Thymus (tissue), 11 donors: ENCODE measurements around the gene AGK. TPM values are rescaled to one million over a fixed set of nuclear protein-coding genes. Genes with fewer than 3 reads are reported as not detected.

Experiments
- DNase-seq, 9 donors: peaks; one replicate each; pipeline ENCODE4 v3.0.0-alpha.2; 2013; ENCODE audit warnings: low spot score in 9 of 9, low read depth in 6 of 9, missing footprints in 1 of 9
- H3K27ac ChIP-seq, 2 donors: one replicate each; pipeline ENCODE4 v1.5.1; 2013; ENCODE audit warnings: control low read depth in 1 of 2, low read depth in 1 of 2, low read length in 1 of 2, mild to moderate bottlenecking in 1 of 2, moderate library complexity in 1 of 2
- H3K27me3 ChIP-seq, 2 donors: one replicate each; pipeline ENCODE4 v1.5.1; 2013; ENCODE audit warnings: low read length in 1 of 2; ENCODE audit not compliant: control insufficient read depth in 2 of 2, insufficient read depth in 1 of 2
- H3K36me3 ChIP-seq, 2 donors: one replicate each; pipeline ENCODE4 v1.5.1; 2013; ENCODE audit warnings: low read length in 1 of 2, mild to moderate bottlenecking in 1 of 2, moderate library complexity in 1 of 2; ENCODE audit not compliant: control insufficient read depth in 2 of 2, insufficient read depth in 2 of 2
- H3K4me1 ChIP-seq, 2 donors: one replicate each; pipeline ENCODE4 v1.5.1; 2013; ENCODE audit warnings: low read length in 2 of 2; ENCODE audit not compliant: control insufficient read depth in 2 of 2, insufficient read depth in 2 of 2
- H3K4me3 ChIP-seq, 2 donors: one replicate each; pipeline ENCODE4 v1.5.1; 2013; ENCODE audit warnings: low read length in 2 of 2, control low read depth in 1 of 2, mild to moderate bottlenecking in 1 of 2
- H3K9me3 ChIP-seq, 2 donors: one replicate each; pipeline ENCODE4 v1.5.1; 2013; ENCODE audit warnings: low read length in 1 of 2, mild to moderate bottlenecking in 1 of 2; ENCODE audit not compliant: control insufficient read depth in 2 of 2, insufficient read depth in 1 of 2
- WGBS: extraction: QIAGEN DNeasy Blood & Tissue Kit; methylation state at CpG from one replicate; pipeline ENCODE4 v1.1.7; 2013; 5-methylcytosine and 5-hydroxymethylcytosine counted together
- polyA plus RNA-seq: library from polyadenylated mRNA; stranded (reverse); fragments of 200-250 nt; gene quantifications from one replicate; pipeline ENCODE4 v1.2.3, GENCODE V29; 2013
- total RNA-seq: library from RNA; stranded (reverse); fragments of 120-200 nt; gene quantifications from one replicate; pipeline ENCODE4 v1.2.4, GENCODE V29; 2013
- donor health status: healthy.

Gene AGK
- total and polyA plus RNA-seq, 2 donors: 17.5 to 25.6 TPM

DNA sequence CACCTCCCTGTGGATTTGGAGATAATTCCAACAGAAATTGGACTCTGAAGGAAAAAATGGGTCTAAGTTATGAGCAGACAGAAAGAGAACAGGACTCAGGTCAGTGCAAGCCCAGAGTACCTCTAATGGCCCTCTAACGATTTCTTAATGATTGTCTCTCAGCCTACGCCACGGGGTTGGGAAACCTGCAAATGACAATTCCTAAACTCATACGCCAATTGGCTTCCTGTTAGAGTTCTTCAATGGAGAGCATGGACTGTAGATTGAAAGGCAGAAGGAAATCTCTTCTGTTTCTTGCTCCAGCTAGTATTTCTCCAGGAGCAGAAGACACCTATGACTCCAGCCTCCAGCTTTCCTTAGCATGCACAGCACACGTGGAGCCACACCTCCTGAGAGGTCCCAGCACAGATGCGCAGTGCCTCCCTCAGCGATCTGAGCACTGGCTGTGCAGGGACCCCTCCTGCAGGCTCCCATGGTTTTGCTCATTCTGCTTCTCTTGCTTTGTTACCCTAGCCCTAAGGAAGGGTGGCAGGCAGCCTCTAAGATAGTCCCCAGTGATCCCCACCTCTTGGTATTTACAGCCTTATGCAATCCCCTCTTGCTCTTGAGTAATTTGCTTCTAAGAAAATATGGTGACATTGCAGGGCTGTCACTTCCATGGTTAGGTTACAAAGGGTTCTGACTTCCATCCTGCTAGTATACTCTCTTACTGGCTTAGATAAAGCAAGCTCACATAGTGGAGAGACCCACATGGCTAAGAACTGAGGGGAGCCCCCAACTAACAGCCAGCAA lies 120.7 kb downstream of the AGK start:
- no peak for DNase-seq
- no peaks in the 10 kb centered on the region for H3K4me1 ChIP-seq
- no peak overlapping the region for H3K27ac ChIP-seq
- peaks cover 8 to 9% of the 10 kb centered on the region in 2 donors for H3K36me3 ChIP-seq
- H3K27me3 ChIP-seq: no peaks in the 10 kb centered on the region
- H3K9me3 ChIP-seq: no peaks in the 10 kb centered on the region
- WGBS: 99% methylated on average over 7 of the region's 7 CpGs
- no peak overlapping the region for H3K4me3 ChIP-seq

- WGBS: 99% methylated on average over 3 of the region's 3 CpGs
- Histone ChIP-seq H3K4me3 (no peak overlapping the region), H3K9me3 (no peaks in the 10 kb centered on the region), H3K27me3 (no peaks in the 10 kb centered on the region), H3K36me3 (peaks cover 8 to 9% of the 10 kb centered on the region in 2 donors), H3K27ac (no peak overlapping the region), H3K4me1 (no peaks in the 10 kb centered on the region)
- DNase-seq: no peak
Observed at GRCh38 chr7:141673346-141673745, 122.1 kb downstream of the AGK start.

- H3K36me3 ChIP-seq: peaks cover 8 to 9% of the 10 kb centered on the region in 2 donors
- no peaks in the 10 kb centered on the region for H3K4me1 ChIP-seq
- no peaks in the 10 kb centered on the region for H3K27me3 ChIP-seq
- H3K4me3 ChIP-seq: no peak overlapping the region
- 98% methylated on average over 5 of the region's 5 CpGs for WGBS
- no peak for DNase-seq
- H3K27ac ChIP-seq: no peak overlapping the region
- no peaks in the 10 kb centered on the region for H3K9me3 ChIP-seq
Observed at GRCh38 chr7:141674171-141674671, 123.0 kb downstream of the AGK start.

GRCh38 chr7:141674702-141675101 lies 123.5 kb downstream of the AGK start:
- H3K4me1 ChIP-seq: no peaks in the 10 kb centered on the region
- 91% methylated on average over 4 of the region's 4 CpGs for WGBS
- peaks cover 8 to 9% of the 10 kb centered on the region in 2 donors for H3K36me3 ChIP-seq
- no peak for DNase-seq
- no peak overlapping the region for H3K4me3 ChIP-seq
- no peaks in the 10 kb centered on the region for H3K9me3 ChIP-seq
- H3K27me3 ChIP-seq: no peaks in the 10 kb centered on the region
- no peak overlapping the region for H3K27ac ChIP-seq

DNA sequence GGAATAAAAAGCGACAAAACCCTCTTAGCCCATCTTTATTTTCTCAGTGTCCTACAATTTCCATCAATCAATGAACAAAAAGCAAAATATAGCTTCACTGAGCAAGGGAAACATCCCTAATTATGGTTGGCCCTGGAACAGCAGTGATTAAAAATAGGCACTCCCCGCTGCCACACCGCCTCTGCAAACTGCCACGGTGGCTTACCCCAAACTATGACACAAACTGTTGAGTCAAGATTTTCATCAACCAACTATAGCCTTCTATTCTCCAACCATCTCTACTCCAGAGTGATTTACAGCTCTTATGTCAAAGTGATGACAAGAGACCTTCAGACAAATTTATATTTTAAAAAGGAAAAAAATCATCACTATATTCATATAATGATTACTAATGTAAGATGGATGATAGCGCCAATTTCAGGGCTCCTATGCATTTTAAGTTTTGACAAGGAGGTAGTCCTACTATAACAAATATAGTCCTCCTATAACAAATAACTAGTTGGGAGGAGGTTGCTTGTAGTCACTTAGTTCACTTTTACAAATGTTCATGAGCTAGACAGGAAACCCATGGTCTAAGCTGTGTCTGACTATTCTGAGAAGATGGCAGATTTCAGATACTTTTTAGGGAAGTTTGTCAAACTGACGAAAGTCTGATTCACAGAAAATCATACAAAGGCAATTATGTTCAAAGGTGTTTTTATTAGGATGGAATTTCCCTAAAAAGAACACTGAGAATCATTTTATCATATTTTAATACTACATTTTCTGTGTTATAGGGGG lies 124.4 kb downstream of the AGK start:
- no peak for DNase-seq
- Histone ChIP-seq H3K4me3 (no peak overlapping the region), H3K9me3 (no peaks in the 10 kb centered on the region), H3K36me3 (peaks cover 8 to 9% of the 10 kb centered on the region in 2 donors), H3K4me1 (no peaks in the 10 kb centered on the region), H3K27me3 (no peaks in the 10 kb centered on the region), H3K27ac (no peak overlapping the region)
- WGBS: 81% methylated on average over 6 of the region's 6 CpGs

DNA sequence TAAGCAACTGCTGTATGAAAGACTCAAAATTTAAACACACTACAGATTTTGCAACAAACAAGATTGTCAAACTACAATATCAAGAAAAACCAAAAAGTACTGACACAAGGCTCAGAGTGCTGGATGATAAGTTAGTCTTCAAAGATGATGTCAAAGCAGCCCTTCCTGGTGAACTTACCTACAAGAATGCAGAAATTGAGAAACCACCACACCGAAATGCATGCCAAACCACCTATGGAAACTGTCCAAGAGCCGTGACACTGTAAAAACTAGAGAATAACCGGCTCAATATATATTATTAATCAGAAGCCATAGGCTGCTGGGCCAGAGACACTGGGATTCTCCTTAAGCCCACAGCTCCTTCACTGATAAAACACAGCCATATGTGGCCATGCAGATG lies 125.4 kb downstream of the AGK start:
- H3K36me3 ChIP-seq: peaks cover 8 to 9% of the 10 kb centered on the region in 2 donors
- DNase-seq: no peak
- H3K4me1 ChIP-seq: no peaks in the 10 kb centered on the region
- no peak overlapping the region for H3K4me3 ChIP-seq
- no peak overlapping the region for H3K27ac ChIP-seq
- H3K9me3 ChIP-seq: no peaks in the 10 kb centered on the region
- 50% methylated on average over 3 of the region's 3 CpGs for WGBS
- no peaks in the 10 kb centered on the region for H3K27me3 ChIP-seq

DNA sequence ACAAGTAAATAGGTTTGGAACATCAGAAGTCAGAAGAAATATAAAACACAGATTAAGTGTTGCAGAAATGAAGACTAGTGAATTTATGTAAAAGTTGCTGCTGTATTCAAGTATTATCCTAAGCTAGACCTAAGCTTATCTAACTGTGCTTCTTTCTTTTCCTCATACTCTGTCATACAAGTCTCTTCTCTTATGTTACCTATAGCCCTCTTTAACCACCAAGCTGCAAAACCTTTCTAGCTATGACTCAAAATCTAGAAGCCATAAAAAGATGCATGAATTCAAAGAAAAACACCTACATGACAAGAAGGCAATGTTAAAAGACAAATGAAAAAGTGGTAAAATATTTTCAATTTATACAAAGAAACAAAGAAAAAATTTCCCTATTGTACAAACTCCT lies 127.8 kb downstream of the AGK start:
- Histone ChIP-seq H3K36me3 (peaks cover 0 to 7% of the 10 kb centered on the region in 2 donors), H3K9me3 (no peaks in the 10 kb centered on the region), H3K4me1 (no peaks in the 10 kb centered on the region), H3K27me3 (no peaks in the 10 kb centered on the region), H3K4me3 (no peak overlapping the region), H3K27ac (no peak overlapping the region)
- no peak for DNase-seq

DNA sequence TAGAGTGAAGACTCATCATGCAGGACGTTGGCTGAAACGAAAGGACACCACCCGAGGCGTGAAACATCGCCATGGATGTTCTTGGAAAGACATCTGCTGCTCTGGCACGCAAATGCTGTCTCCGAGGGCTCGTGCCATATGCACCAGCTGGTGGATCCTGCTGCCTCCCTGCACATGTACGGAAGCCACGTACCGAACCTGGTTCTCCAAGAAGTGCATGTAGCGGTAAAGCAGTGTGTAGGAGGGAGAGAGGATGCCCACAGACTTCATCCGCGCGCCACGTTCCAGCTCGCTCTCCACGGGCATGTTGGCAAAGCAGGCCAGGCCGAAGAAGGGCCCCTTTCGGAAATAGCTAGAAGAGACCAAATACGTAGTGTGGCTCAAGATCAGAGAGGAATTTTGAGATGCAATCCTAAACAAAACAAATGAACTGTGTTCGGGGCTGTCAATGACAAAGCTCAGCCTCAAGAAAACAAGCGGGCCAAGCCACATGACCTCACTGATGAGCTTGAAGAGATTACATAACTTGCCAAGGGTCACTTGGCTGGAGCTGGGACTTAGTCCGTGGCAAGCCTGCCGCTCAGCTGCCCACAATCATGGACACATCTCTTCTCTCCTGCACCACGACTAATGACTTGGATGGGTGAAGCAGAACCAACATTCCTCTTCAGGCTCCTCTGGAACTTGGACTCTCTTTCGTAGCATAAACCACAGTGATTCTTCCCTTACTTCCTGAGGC lies 134.2 kb downstream of the AGK start:
- H3K9me3 ChIP-seq: no peaks in the 10 kb centered on the region
- no peak for DNase-seq
- WGBS: 97% methylated on average over 27 of the region's 27 CpGs
- H3K4me1 ChIP-seq: no peaks in the 10 kb centered on the region
- H3K27me3 ChIP-seq: no peaks in the 10 kb centered on the region
- no peak overlapping the region for H3K4me3 ChIP-seq
- H3K36me3 ChIP-seq: peaks cover 9 to 13% of the 10 kb centered on the region in 2 donors
- H3K27ac ChIP-seq: no peak overlapping the region

DNA sequence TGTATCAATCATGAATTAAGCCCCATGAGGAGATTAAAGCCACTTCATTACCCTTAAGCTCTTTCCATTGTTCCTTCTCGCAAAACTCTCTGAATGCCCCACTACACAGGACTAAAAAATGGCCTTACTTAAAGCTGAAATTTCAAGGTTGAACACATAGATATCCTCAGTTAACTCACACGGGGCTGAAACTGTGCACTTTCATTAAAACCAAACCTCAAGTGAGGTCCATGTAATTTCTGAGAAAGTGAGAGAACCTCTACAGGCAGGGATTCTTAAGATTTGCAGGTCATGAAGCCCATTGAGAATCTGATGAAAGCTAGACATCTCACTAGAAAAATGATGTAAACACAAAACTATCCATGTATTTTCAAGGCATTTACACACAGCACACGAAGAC lies 134.9 kb downstream of the AGK start:
- 95% methylated on average over 3 of the region's 3 CpGs for WGBS
- DNase-seq: no peak

More for the DNA sequence above, 134.9 kb downstream of the AGK start:
- Histone ChIP-seq H3K36me3 (peaks cover 9 to 13% of the 10 kb centered on the region in 2 donors), H3K27me3 (no peaks in the 10 kb centered on the region), H3K27ac (no peak overlapping the region), H3K4me1 (no peaks in the 10 kb centered on the region), H3K4me3 (no peak overlapping the region), H3K9me3 (no peaks in the 10 kb centered on the region)
